ENCODE measurements around the gene XPO6.

Gene XPO6

GRCh38 chr16:28068976-28069375 lies 142.8 kb downstream of the XPO6 start:
- TF ChIP-seq CTCF (IDR thresholded peaks at IDR 0.05; ENCODE audit: insufficient read depth, low read depth, low read length, missing control alignments) = no peak
- no peak overlapping the region for H3K4me3 ChIP-seq (ENCODE audit: low read length)
- no peak for DNase-seq (ENCODE audit: low read depth)

- no peak for TF ChIP-seq CTCF (IDR thresholded peaks at IDR 0.05; ENCODE audit: insufficient read depth, low read depth, low read length, missing control alignments)
- H3K4me3 ChIP-seq (ENCODE audit: low read length) = no peak overlapping the region
- no peak for DNase-seq (ENCODE audit: low read depth)
Measured at GRCh38 chr16:28067604-28068379, 144.0 kb downstream of the XPO6 start.

GRCh38 chr16:28064706-28065249 lies 147.0 kb downstream of the XPO6 start:
- no peak overlapping the region for H3K4me3 ChIP-seq (ENCODE audit: low read length)
- DNase-seq (ENCODE audit: low read depth) = no peak
- TF ChIP-seq CTCF (IDR thresholded peaks at IDR 0.05; ENCODE audit: insufficient read depth, low read depth, low read length, missing control alignments) = no peak

GRCh38 chr16:28064150-28064549 lies 147.6 kb downstream of the XPO6 start:
- TF ChIP-seq CTCF (IDR thresholded peaks at IDR 0.05; ENCODE audit: insufficient read depth, low read depth, low read length, missing control alignments) = no peak
- no peak for DNase-seq (ENCODE audit: low read depth)
- no peak overlapping the region for H3K4me3 ChIP-seq (ENCODE audit: low read length)

GRCh38 chr16:28063591-28064061 lies 148.1 kb downstream of the XPO6 start, which contains the start of gene GSG1L:
GSG1L (minus strand) TSS chr16:28063714; CDS start chr16:28063424, 290 bp downstream.
- no peak for DNase-seq (ENCODE audit: low read depth)
- no peak for TF ChIP-seq CTCF (IDR thresholded peaks at IDR 0.05; ENCODE audit: insufficient read depth, low read depth, low read length, missing control alignments)
- no peak within 1 kb of the TSS for H3K4me3 ChIP-seq (ENCODE audit: low read length)

- H3K4me3 ChIP-seq (ENCODE audit: low read length) = no peak overlapping the region
- DNase-seq (ENCODE audit: low read depth) = no peak
- TF ChIP-seq CTCF (IDR thresholded peaks at IDR 0.05; ENCODE audit: insufficient read depth, low read depth, low read length, missing control alignments) = no peak
Measured at GRCh38 chr16:28062847-28063521, 148.8 kb downstream of the XPO6 start.
